MM.1S (cell line): Measurements from ENCODE around the gene LRRIQ4.

Source experiments
- DNase-seq: peaks from one replicate; pipeline ENCODE4 v3.0.0-alpha.2; 2015
- H2AFZ ChIP-seq: fragments of 300-600 bp; sonication (generic); 2 replicates; pipeline ENCODE4 v1.6.0; 2016; ENCODE audit warnings: antibody characterized with exemption, low read length
- H3F3A ChIP-seq: fragments of 300-600 bp; sonication (generic); 2 replicates; pipeline ENCODE4 v1.6.1; 2016; ENCODE audit warnings: mild to moderate bottlenecking, antibody characterized with exemption, low read length, moderate library complexity, mixed read lengths; ENCODE audit not compliant: insufficient read depth
- H3K27ac ChIP-seq: fragments of 300-600 bp; sonication (generic); 2 replicates; pipeline ENCODE4 v1.5.1; 2016; ENCODE audit warnings: mild to moderate bottlenecking, low read length
- H3K27me3 ChIP-seq: fragments of 300-600 bp; sonication (generic); replicated peaks from 2 replicates; pipeline ENCODE4 v1.6.0; 2016; ENCODE audit warnings: low read length; ENCODE audit not compliant: insufficient read depth
- H3K36me3 ChIP-seq: fragments of 300-600 bp; sonication (generic); replicated peaks from 2 replicates; pipeline ENCODE4 v1.6.1; 2016; ENCODE audit warnings: mild to moderate bottlenecking, low read length, mixed read lengths; ENCODE audit not compliant: insufficient read depth
- H3K4me1 ChIP-seq: fragments of 300-600 bp; sonication (generic); 2 replicates; pipeline ENCODE4 v1.6.1; 2016; ENCODE audit warnings: low read length, mixed read lengths
- H3K4me2 ChIP-seq: fragments of 300-600 bp; sonication (generic); 2 replicates; pipeline ENCODE4 v1.6.0; 2016; ENCODE audit warnings: low read depth, low read length
- H3K4me3 ChIP-seq: fragments of 300-600 bp; sonication (generic); 2 replicates; pipeline ENCODE4 v1.5.1; 2016; ENCODE audit warnings: low read length, mixed read lengths
- H3K79me2 ChIP-seq: fragments of 300-600 bp; sonication (generic); 2 replicates; pipeline ENCODE4 v1.6.1; 2016; ENCODE audit warnings: mixed run types, low read length, mixed read lengths
- H3K9ac ChIP-seq: fragments of 300-600 bp; sonication (generic); 2 replicates; pipeline ENCODE4 v1.6.1; 2016; ENCODE audit warnings: low read length, mixed read lengths
- H3K9me2 ChIP-seq: fragments of 300-600 bp; sonication (generic); replicated peaks from 2 replicates; pipeline ENCODE4 v1.6.1; 2016; ENCODE audit warnings: mild to moderate bottlenecking, low read length, mixed read lengths; ENCODE audit not compliant: insufficient read depth
- H3K9me3 ChIP-seq: fragments of 300-600 bp; sonication (generic); replicated peaks from 2 replicates; pipeline ENCODE4 v1.6.1; 2016; ENCODE audit warnings: mild to moderate bottlenecking, low read length, mixed read lengths; ENCODE audit not compliant: insufficient read depth
- H4K20me1 ChIP-seq: fragments of 300-600 bp; sonication (generic); 2 replicates; pipeline ENCODE4 v1.6.1; 2016; ENCODE audit warnings: mild to moderate bottlenecking, low read length, moderate library complexity, mixed read lengths; ENCODE audit not compliant: insufficient read depth
- EZH2 ChIP-seq: fragments of 300-600 bp; sonication (generic); optimal IDR thresholded peaks from 2 replicates; pipeline ENCODE3; 2017; ENCODE audit warnings: low read depth, mild to moderate bottlenecking, antibody characterized with exemption, low read length, mixed read lengths
- EZH2phosphoT487 ChIP-seq: fragments of 300-600 bp; sonication (generic); IDR thresholded peaks from 2 replicates; pipeline ENCODE4 v1.6.1; 2018; ENCODE audit warnings: antibody characterized with exemption, low read length
- TF ChIP-seq, protein P1 (sequence below): fragments of 300-600 bp; sonication (generic); IDR thresholded peaks from 2 replicates; pipeline ENCODE4 v1.5.1; 2016; ENCODE audit warnings: antibody characterized with exemption, low read length, mixed read lengths

Gene LRRIQ4

DNA sequence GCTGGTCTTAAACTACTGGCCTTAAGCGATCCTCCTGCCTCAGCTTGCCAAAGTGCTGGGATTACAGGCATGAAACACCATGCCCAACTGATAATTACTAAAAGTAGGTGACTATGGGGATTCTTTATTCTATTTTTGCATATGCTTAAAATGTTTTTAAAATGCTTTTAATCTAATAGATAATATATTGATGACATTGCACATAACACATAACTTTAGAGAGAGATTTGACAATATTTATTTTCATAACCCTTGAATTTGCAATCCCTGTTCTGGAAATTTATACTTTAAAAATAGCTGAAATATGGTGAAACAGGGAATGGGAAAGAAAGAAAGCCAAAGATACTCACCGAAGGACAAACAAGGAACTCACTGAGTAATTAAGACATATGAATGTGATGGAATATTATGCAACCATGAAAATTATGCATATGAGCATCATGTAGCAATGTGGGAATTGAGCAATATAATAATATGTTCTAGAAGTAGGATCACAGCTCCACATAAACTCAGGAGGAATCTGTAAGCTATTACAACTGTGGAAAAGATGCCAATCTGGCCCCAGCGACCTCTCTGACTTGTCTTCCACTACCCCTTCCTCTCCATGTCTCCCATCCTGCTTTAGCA, 55.0 kb downstream of the LRRIQ4 start:
- no peak overlapping the region for H3K27ac ChIP-seq
- peaks cover 13% of the 10 kb centered on the region for H3K4me1 ChIP-seq
- H3K9ac ChIP-seq: no peak overlapping the region
- 0 out of 2 replicates have a peak, but pooled peaks cover 2% of the 10 kb centered on the region for H3K27me3 ChIP-seq
- no peaks in the 10 kb centered on the region for H3K79me2 ChIP-seq
- H3K4me2 ChIP-seq: no peak overlapping the region
- no peaks in the 10 kb centered on the region for H3K9me2 ChIP-seq
- H2AFZ ChIP-seq: no peak overlapping the region
- H3K9me3 ChIP-seq: no peaks in the 10 kb centered on the region
- no peak for DNase-seq
- no peaks in the 10 kb centered on the region for H3F3A ChIP-seq
- no peak overlapping the region for H3K4me3 ChIP-seq
- TF ChIP-seq EZH2phosphoT487: no peak
- TF ChIP-seq EZH2: no peak
- H4K20me1 ChIP-seq: no peaks in the 10 kb centered on the region
- no peaks in the 10 kb centered on the region for H3K36me3 ChIP-seq

DNA sequence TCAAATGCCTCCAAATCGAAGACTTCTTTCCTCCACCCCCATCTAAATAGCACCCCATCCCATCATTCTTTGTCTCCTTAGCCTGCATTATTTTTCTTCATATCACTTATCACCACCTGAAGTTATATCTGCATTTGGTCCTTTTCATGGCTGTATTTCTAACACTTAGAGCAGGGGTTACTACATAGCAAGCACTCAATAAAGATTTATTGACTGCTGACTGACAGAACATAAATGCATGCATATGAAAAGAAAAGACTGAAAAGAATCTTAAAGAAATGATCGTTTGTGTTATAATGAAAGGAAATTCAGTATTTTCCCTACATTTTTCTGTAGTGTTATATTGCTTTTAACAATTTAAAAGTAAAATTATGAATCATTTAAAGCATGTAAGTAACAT, 55.7 kb downstream of the LRRIQ4 start:
- Histone ChIP-seq H3K27ac (no peak overlapping the region), H3K4me2 (no peak overlapping the region), H3F3A (no peaks in the 10 kb centered on the region)

DNA sequence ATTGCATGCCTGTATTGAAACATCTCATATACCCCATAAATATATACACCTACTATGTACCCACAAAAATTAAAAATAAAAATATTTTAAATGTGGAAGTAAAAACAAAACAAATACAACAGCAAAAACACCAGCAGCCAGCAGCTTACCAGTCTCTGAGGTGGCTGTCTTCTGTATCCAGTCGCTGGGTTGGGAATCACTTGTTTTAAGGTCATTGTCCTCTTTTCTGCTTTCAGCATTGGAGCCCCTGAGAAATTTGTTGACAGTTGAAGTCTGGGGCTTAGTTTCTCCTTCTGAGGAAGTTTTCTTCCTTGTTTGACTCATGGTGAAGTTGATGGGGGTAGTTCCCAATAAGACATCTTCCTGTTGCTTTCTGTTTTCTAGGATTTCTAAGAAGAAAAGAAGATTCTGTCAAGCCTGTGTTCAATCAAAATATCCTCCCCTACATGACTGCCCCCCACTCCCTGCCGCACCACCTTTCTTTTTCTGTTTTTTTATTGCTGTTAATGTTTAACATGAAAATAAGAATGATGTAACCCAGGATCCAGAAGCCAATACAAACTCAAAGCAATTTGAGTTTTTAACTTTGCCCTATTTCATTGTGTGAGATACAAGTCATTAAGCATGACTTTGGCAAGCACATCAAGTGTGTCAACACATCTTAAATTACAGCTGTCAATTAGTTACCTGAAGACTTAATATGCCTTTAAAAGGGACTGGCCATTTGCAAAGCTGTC, 57.0 kb downstream of the LRRIQ4 start, which contains the start of gene LRRC31:
TSS of gene LRRC31 (minus strand) at position 452 of the 737 bp plus-strand sequence. CDS start at position 324, 128 bp downstream.
- Histone ChIP-seq H3K4me3 (no peak within 1 kb of the TSS), H3K27ac (no peak within 1 kb of the TSS), H3K4me1 (0 out of 2 replicates have a peak, but pooled peaks cover 3% of the 10 kb centered on the region), H3K9ac (no peak within 1 kb of the TSS), H3K9me3 (no peaks in the 10 kb centered on the region), H3F3A (no peaks in the 10 kb centered on the region), H3K79me2 (no peaks in the 10 kb centered on the region), H3K9me2 (no peaks in the 10 kb centered on the region), H3K27me3 (no peaks in the 10 kb centered on the region), H4K20me1 (no peaks in the 10 kb centered on the region), H2AFZ (no peak within 1 kb of the TSS), H3K4me2 (no peak within 1 kb of the TSS), H3K36me3 (no peaks in the 10 kb centered on the region)
- no peak for DNase-seq
- TF ChIP-seq, protein P1, sequence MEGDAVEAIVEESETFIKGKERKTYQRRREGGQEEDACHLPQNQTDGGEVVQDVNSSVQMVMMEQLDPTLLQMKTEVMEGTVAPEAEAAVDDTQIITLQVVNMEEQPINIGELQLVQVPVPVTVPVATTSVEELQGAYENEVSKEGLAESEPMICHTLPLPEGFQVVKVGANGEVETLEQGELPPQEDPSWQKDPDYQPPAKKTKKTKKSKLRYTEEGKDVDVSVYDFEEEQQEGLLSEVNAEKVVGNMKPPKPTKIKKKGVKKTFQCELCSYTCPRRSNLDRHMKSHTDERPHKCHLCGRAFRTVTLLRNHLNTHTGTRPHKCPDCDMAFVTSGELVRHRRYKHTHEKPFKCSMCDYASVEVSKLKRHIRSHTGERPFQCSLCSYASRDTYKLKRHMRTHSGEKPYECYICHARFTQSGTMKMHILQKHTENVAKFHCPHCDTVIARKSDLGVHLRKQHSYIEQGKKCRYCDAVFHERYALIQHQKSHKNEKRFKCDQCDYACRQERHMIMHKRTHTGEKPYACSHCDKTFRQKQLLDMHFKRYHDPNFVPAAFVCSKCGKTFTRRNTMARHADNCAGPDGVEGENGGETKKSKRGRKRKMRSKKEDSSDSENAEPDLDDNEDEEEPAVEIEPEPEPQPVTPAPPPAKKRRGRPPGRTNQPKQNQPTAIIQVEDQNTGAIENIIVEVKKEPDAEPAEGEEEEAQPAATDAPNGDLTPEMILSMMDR: no peak
- TF ChIP-seq EZH2phosphoT487: no peak
- no peak for TF ChIP-seq EZH2

More for the DNA sequence above, 55.7 kb downstream of the LRRIQ4 start:
- Histone ChIP-seq H3K36me3 (no peaks in the 10 kb centered on the region), H4K20me1 (no peaks in the 10 kb centered on the region), H3K4me1 (peaks cover 8% of the 10 kb centered on the region), H3K9me3 (no peaks in the 10 kb centered on the region), H3K9ac (no peak overlapping the region), H3K9me2 (no peaks in the 10 kb centered on the region), H3K4me3 (no peak overlapping the region), H3K79me2 (no peaks in the 10 kb centered on the region), H3K27me3 (0 out of 2 replicates have a peak, but pooled peaks cover 2% of the 10 kb centered on the region), H2AFZ (no peak overlapping the region)
- no peak for TF ChIP-seq EZH2phosphoT487
- no peak for TF ChIP-seq EZH2
- TF ChIP-seq, protein P1: no peak
- no peak for DNase-seq
